Posterior cingulate gyrus (tissue), 11 donors: ENCODE data around the gene KIAA0753.

Source experiments
- DNase-seq, 10 donors: peaks; one replicate each; pipeline versions ENCODE4 v3.0.0 to v3.0.0-alpha.2; 2020 to 2021; ENCODE audit warnings: mixed read lengths in 3 of 10
- intact Hi-C: fragments of 100-400 bp; cut with DNase I; formaldehyde crosslinking; loops from one replicate; pipeline ENCODE4 v1.15.1; 2023

Gene KIAA0753

DNA sequence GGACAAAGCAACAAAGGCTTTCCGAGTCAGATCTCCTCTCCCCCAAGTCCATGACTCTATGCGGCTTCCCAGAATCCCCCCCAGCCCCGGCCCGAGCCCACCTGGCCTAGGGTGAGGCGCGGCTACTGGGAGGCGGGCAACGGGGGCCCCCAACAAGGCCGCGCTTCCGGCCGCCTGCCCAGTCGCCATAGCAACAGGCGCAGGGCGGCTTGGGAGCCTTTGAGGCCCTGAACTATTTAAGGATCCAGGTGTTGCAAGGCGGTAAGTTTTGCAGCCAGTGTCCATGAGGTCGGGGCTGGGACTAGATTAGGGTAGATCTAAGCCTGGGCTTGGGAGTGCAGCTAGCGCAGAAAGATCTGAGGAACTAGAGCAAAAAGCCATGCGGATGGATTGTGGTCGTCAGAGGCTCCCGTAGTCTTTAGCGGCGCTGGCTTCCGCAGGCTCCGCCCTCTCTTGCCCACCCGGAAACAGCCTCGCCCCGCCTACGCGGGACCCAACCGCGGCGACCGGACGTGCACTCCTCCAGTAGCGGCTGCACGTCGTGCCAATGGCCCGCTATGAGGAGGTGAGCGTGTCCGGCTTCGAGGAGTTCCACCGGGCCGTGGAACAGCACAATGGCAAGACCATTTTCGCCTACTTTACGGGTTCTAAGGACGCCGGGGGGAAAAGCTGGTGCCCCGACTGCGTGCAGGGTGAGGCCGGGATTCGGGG is at the start of gene KIAA0753, which contains the start of gene TXNDC17:
TSS of gene KIAA0753 (minus strand) at position 176 of the 711 bp plus-strand sequence. CDS start 5,608 bp downstream, outside the sequence.
TSS of gene TXNDC17 (plus strand) at position 525 of the 711 bp plus-strand sequence. CDS start at position 548, 23 bp downstream.
- intact Hi-C loops: loop anchor here (1.0 to 10.0 kb wide), 2 partner anchors 11 to 166 kb away; partner anchors contain the start of genes C17orf100 and MED31

DNA sequence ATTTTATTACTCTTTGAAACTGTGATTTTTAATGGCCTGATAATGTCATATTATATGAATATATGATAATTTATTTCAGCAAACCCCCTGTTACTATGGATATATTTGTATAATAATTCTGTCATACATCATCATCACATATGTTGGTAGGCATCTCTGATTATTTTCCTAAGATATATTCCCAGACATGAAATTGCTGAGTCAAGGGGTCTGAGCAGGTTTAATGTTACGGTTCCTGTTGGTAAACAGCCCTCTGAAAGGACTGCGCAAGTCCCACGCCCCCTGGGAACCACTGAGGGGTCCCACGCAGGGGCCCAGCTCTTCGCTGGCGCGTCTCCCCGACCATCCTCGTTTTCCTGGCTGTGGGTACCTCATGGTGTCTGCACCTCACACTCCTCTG is 48.4 kb upstream of the KIAA0753 start:
- peak in 2 of 10 donors; percentile 48 to 62 for DNase-seq
- intact Hi-C loops: no loop called here

More for the DNA sequence above, at the start of gene KIAA0753, which contains the start of gene TXNDC17:
- peak; percentile 84 to 98 (median 90) for DNase-seq

GRCh38 chr17:6686026-6686425 is 45.5 kb upstream of the KIAA0753 start:
- peak in 1 of 10 donors; percentile 25 for DNase-seq
- intact Hi-C loops: no loop called here

- intact Hi-C loops: no loop called here
- DNase-seq: peak in 2 of 10 donors; percentile 26 to 61
Measured at GRCh38 chr17:6684881-6685767, 44.6 kb upstream of the KIAA0753 start.

DNA sequence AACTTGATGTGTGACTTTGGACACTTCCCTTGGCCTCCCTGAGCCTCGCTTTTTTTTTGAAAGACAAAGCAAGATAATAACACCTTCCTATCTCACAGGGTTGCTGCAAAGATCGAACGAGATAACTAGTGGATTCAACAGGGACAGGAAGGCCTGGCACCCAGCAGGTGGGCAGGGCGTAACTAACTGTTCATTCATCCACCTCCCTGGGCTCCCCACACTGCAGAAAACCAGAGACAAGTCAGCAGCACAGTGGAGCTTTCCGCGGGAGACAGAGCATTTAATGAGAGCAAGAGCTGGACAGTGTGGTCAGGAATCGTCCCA is 43.9 kb upstream of the KIAA0753 start:
- peak in 2 of 10 donors; percentile 19 to 55 for DNase-seq
- intact Hi-C loops: no loop called here

DNA sequence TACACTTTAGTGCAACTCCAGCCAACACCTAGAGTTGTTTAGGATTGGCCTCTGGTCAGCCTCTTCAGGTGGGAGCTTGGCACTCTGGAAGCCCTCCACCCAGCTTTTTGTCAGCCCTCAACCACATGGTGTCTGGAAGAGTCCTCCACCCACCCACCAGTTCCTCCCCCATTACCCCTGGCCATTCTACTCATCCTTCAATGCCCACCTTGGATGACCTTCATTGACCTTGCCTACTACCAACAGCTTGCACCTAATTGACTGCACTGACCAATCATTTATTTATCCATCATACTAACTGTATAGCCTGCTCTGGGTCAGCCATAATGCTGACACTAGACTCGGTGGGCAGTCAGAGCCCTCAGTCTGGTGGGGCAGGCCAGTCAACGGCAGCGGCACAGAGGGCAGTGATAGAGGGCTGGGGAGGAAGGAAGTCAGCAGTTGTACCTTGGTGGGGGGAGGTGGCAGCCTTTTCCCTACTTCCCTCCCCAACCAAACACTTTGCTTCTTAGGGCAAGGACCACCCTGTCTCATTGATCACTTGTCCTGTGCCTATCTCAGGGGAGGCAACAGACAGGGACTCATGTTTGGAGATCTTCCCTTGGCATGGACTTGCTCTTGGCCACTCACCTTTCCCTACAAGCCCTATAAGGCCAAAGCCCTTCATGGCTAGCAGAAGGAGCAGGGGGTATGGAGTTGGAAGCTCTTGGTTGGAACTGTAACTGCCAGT is 43.4 kb upstream of the KIAA0753 start:
- intact Hi-C loops: no loop called here
- no peak for DNase-seq

GRCh38 chr17:6683081-6683684 is 42.7 kb upstream of the KIAA0753 start:
- intact Hi-C loops: no loop called here
- peak in 2 of 10 donors; percentile 27 to 30 for DNase-seq

GRCh38 chr17:6682339-6682738 is 41.8 kb upstream of the KIAA0753 start:
- DNase-seq: peak in 3 of 10 donors; percentile 10 to 69 (median 14)

DNA sequence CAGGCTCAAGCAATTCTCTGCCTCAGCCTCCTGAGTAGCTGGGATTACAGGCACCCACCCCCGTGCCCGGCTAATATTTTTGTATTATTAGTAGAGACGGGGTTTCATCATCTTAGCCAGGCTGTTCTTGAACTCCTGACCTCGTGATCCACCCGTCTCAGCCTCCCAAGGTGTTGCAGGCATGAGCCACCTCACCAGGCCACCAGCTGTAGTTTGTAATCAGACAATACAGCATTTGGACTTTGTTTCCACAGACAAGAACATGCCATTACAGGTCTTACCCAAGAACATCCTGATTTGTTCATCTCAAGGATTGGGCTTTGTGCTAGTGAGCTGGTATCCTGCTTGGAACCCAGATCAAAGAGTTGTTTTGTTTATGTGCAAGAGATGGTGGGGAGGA is 41.2 kb upstream of the KIAA0753 start:
- intact Hi-C loops: no loop called here
- peak in 2 of 10 donors; percentile 6 to 17 for DNase-seq

More at GRCh38 chr17:6682339-6682738, 41.8 kb upstream of the KIAA0753 start:
- intact Hi-C loops: no loop called here

- intact Hi-C loops: no loop called here
- DNase-seq: peak in 3 of 10 donors; percentile 8 to 32 (median 25)
Measured at GRCh38 chr17:6681176-6681575, 40.7 kb upstream of the KIAA0753 start.

DNA sequence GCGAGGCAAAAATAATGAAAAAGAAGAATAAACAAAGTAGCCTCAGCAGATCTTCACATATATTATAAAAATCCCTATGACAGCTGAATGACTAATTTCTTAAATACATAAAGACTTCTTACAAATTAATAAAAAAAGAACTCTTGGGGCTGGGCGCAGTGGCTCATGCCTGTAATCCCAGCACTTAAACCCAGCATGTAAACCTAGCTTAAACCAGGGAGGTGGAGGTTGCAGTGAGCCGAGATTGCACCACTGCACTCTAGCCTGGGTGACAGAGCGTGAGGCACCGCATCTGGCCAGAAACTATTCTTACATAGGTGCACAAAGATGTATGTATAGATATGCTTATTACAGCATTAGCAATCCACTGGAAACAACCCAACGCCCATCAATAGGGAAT is 38.7 kb upstream of the KIAA0753 start:
- intact Hi-C loops: no loop called here
- DNase-seq: peak in 3 of 10 donors; percentile 11 to 20 (median 16)

GRCh38 chr17:6677946-6678345 is 37.4 kb upstream of the KIAA0753 start:
- intact Hi-C loops: no loop called here
- DNase-seq: peak in 3 of 10 donors; percentile 23 to 31 (median 27)

DNA sequence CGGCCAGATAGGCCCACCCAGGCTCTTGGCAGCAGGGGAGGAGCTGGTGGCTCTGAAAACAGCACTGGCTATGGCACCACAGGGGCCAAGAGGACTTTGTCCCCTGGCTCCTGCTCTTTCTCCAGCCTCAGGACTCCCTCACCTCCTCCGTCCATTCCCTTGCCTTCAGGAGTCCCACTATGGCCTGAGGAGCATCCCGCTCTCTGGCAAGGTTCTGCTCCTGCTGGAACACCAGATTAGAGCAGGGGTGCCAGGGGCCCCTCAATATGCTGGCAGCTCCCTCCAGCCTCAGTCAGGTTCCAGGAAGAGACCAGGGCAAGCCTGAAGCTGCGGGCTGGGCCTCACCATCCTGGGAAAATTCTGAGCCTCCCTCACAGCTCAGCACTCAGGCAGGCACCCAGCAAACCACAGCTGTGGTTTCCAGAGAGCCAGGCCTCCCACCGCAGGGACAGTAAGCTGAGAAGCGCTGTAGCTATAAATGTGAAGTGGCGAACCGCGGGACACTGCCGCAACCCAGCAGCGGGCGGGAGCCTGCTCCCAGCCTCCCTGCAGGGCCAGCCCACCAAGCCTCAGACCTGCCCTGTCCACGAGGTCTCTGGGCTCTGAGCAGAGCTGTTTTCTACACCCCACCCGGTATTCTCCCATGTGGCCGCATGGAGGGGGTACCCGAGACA is 36.8 kb upstream of the KIAA0753 start:
- intact Hi-C loops: no loop called here
- DNase-seq: peak in 4 of 10 donors; percentile 32 to 88 (median 70)

DNA sequence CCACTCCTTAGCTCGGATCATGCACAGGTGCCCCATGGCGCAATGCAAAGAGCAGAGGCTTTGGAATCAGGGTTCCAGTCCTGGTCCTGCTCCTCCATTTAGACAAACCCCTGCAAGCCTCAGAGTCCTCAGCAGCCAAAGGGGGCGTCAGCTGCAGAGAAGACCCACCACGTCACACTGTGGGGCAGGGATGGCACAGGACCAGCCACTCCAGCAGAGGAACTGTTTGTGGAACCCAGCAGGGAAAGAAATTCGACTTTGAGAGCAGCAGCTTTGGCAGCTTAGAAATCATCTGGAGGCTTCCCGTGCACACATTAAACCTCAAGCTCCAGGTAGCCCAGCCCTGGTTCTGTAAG is 36.3 kb upstream of the KIAA0753 start:
- intact Hi-C loops: no loop called here
- DNase-seq: peak in 2 of 10 donors; percentile 17 to 25

GRCh38 chr17:6675201-6675825 is 34.8 kb upstream of the KIAA0753 start:
- intact Hi-C loops: no loop called here
- DNase-seq: peak in 2 of 10 donors; percentile 46 to 66

- intact Hi-C loops: no loop called here
- DNase-seq: peak in 2 of 10 donors; percentile 50 to 67
Measured at GRCh38 chr17:6674586-6674985, 34.1 kb upstream of the KIAA0753 start.

GRCh38 chr17:6671431-6671830 is 30.9 kb upstream of the KIAA0753 start:
- DNase-seq: peak in 2 of 10 donors; percentile 29 to 41
- intact Hi-C loops: no loop called here

DNA sequence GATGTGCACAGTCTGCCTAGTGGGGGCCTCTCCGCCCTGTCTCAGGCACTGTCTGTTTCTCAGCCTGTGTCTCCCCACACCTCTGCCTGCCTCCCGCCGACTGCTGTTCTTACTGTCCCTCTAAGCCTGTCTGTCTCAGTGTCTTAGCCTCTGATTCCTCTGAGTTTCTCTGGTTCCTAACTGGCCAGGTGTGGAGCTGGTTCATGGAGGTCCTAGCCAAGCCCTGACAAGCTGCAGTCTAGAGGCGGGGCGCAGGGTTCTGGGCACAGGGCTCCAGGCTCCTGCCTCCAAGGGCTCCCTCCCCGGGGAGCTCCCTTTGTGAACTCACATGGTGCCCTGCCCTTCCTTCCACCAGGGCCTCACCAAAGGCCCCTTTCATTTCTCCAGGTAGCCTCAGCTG is 30.5 kb upstream of the KIAA0753 start:
- intact Hi-C loops: no loop called here
- DNase-seq: peak in 2 of 10 donors; percentile 40 to 60

DNA sequence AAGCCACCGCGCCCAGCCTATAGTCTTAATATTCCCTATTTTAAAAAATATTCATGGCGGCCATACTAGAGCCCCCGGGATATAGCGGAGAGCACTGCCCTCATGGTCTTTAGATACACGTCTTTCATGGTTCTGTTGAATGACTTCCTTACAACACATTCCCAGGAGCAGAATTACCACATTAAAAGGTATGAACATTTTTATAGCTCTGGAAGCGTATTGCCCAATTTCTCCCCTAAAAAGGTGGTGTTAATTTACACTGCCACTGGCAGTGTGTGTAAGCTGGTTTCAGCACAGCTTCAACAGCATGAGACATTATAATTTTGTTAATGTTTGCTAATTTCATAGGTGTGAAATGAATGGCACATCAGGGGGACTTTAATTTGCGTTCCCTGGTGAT is 30.1 kb upstream of the KIAA0753 start:
- intact Hi-C loops: no loop called here
- no peak for DNase-seq
